ENCODE measurements around the gene ARG2. TPM values are rescaled to one million over a fixed set of nuclear protein-coding genes. Genes with fewer than 3 reads are reported as not detected.

Gene ARG2
- total RNA-seq, 1 donor from 2014 or later, result 2.0 TPM

- ATAC-seq, result no peak
- no peaks in the 10 kb centered on the region for H3K9me3 ChIP-seq
- no peak overlapping the region for H3K27ac ChIP-seq
- H3K27me3 ChIP-seq, result no peaks in the 10 kb centered on the region
- H3K36me3 ChIP-seq, result no peaks in the 10 kb centered on the region
- intact Hi-C loops (cut with DNase I), result no loop called here
- no peak for DNase-seq
- H3K4me3 ChIP-seq, result no peak overlapping the region
- H3K4me1 ChIP-seq, result no peaks in the 10 kb centered on the region
- TF ChIP-seq, protein P1, sequence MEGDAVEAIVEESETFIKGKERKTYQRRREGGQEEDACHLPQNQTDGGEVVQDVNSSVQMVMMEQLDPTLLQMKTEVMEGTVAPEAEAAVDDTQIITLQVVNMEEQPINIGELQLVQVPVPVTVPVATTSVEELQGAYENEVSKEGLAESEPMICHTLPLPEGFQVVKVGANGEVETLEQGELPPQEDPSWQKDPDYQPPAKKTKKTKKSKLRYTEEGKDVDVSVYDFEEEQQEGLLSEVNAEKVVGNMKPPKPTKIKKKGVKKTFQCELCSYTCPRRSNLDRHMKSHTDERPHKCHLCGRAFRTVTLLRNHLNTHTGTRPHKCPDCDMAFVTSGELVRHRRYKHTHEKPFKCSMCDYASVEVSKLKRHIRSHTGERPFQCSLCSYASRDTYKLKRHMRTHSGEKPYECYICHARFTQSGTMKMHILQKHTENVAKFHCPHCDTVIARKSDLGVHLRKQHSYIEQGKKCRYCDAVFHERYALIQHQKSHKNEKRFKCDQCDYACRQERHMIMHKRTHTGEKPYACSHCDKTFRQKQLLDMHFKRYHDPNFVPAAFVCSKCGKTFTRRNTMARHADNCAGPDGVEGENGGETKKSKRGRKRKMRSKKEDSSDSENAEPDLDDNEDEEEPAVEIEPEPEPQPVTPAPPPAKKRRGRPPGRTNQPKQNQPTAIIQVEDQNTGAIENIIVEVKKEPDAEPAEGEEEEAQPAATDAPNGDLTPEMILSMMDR (IDR thresholded peaks at IDR 0.05), result no peak
These were observed 11.2 kb downstream of the ARG2 start for GRCh38 chr14:67630938-67631337.

DNA sequence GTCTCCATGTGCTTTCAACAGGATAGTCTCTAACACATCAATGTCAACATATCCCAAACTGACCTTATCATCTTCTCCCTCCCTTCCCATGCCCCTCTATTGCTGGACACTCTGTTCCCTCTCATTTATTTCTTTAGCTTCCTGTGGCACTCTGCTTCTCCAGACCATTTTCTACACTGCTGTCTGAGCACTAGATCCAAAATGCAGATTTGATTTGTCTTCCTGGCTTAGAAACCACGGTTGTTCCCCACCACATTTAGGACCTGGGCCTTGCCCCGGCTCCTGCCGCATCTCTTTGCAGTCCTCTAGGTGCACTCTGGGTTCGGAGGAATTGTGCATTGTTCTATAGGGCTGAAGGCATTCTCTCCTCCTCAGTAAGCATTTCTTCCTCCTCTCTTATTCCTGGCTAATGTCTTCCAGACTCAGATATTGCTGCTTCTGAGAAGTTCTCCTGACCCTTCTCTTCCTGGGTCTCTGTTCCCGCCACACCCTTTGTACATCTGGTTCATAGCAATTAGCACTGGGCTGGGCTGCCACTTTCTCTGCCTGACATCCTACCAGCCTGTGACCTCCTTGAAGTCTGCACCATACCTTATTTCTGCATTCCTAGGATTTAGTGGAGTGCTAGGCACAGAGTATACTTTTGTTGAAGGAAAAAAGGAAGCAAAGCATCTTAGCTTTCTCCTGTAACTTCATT, 13.9 kb downstream of the ARG2 start:
- no peak for ATAC-seq

GRCh38 chr14:67636361-67636919, 16.7 kb downstream of the ARG2 start:
- Histone ChIP-seq H3K36me3 (no peaks in the 10 kb centered on the region), H3K9me3 (no peaks in the 10 kb centered on the region), H3K27me3 (no peaks in the 10 kb centered on the region), H3K4me1 (no peaks in the 10 kb centered on the region), H3K27ac (no peak overlapping the region), H3K4me3 (no peak overlapping the region)
- no peak for DNase-seq
- TF ChIP-seq, protein P1 (IDR thresholded peaks at IDR 0.05), result no peak
- intact Hi-C loops (cut with DNase I), result no loop called here
- no peak for ATAC-seq

More for the DNA sequence above, 13.9 kb downstream of the ARG2 start:
- Histone ChIP-seq H3K27me3 (no peaks in the 10 kb centered on the region), H3K27ac (no peak overlapping the region), H3K4me3 (no peak overlapping the region), H3K4me1 (no peaks in the 10 kb centered on the region), H3K36me3 (no peaks in the 10 kb centered on the region), H3K9me3 (no peaks in the 10 kb centered on the region)
- no peak for DNase-seq
- TF ChIP-seq, protein P1 (IDR thresholded peaks at IDR 0.05), result no peak
- intact Hi-C loops (cut with DNase I), result no loop called here

DNA sequence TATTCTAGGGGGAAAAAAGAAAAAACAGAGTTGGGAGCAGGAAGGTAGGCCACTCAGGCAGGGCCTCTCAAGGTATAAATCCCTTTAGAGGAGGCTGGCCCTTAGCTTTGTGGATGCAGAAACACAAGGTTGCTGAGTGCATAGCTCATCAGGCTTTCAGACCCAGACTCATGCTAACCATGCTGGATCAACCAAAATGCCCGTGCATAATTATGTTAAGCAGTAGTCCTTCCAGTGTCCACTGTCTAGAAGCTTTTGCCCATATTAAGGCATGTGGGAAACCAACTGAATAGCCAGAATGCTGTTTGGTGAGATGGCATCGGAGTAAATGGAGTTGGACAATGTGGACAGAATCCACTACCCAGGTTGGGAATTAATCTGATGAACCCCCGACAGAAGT, 18.9 kb downstream of the ARG2 start:
- Histone ChIP-seq H3K36me3 (no peaks in the 10 kb centered on the region), H3K27me3 (no peaks in the 10 kb centered on the region), H3K9me3 (no peaks in the 10 kb centered on the region), H3K4me1 (no peaks in the 10 kb centered on the region), H3K4me3 (no peak overlapping the region), H3K27ac (no peak overlapping the region)
- no peak for DNase-seq
- TF ChIP-seq, protein P1 (IDR thresholded peaks at IDR 0.05), result no peak
- no peak for ATAC-seq
- intact Hi-C loops (cut with DNase I), result no loop called here

DNA sequence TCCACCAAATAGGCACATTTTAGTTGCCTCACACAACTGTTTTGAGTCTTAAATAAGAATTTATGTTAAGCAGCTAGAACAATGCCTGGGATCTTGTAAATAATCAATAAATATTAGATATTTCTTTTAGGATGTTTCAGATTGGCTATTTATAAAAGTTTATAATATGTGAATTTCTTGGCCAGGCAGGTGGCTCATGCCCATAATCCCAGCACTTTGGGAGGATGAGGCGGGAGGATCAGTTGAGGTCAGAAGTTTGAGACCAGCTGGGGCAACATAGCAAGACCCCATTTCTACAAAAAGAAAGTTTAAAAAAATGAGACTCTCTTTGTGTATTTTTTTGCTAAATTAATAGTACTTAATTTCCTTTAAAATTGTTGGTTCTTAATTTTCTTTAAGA, 21.8 kb downstream of the ARG2 start:
- TF ChIP-seq, protein P1 (IDR thresholded peaks at IDR 0.05), result no peak
- no peak overlapping the region for H3K4me3 ChIP-seq
- no peak for DNase-seq
- H3K9me3 ChIP-seq, result no peaks in the 10 kb centered on the region
- intact Hi-C loops (cut with DNase I), result no loop called here
- no peak overlapping the region for H3K27ac ChIP-seq
- peaks cover 4% of the 10 kb centered on the region for H3K36me3 ChIP-seq
- H3K27me3 ChIP-seq, result no peaks in the 10 kb centered on the region
- H3K4me1 ChIP-seq, result no peaks in the 10 kb centered on the region
- ATAC-seq, result no peak

Data from upper lobe of right lung (tissue), 1 donor.